ENCODE measurements around the gene UNC5C. TPM values are rescaled to one million over a fixed set of nuclear protein-coding genes. Genes with fewer than 3 reads are reported as not detected.
"Not testable (repeated sequence)": the region's sequence is repeated elsewhere in the genome, so short reads cannot be mapped to it uniquely, and the experiment has no call there.

UNC5C gene
- total RNA-seq, 2 donors from 2014 or later, result 5.3 to 10.0 TPM

DNA sequence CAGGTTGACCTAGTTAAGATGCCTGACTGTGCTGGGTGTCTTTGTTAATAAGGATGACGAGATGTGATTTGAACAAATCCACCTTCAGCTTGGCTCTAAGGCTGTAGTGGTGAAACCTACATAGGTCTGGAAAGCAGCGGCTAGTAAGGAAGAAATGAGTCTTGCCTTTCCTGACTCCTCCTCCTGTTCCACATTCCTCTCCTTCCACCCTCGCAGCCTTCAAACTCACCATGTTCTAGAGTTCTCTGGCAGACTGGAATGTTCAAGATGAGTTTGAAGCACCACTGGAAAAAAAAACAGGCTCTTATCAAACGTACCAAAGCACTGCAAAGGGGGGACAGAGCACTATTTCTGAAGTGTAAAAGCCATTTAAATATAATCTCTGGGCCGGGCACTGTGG is 395.6 kb downstream of the UNC5C start:
- Histone ChIP-seq H3K27me3 (replicated peaks; ENCODE audit: insufficient read depth) (no peaks in the 10 kb centered on the region), H3K4me3 (no peak overlapping the region), H3K36me3 (no peaks in the 10 kb centered on the region), H3K4me1 (ENCODE audit: control insufficient read depth in 1 of 2, low read depth in 2 of 2) (no peaks in the 10 kb centered on the region), H3K27ac (no peak overlapping the region), H3K9me3 (no peaks in the 10 kb centered on the region)
- ATAC-seq (ENCODE audit: insufficient number of reproducible peaks, low FRiP score, low read depth) (no peak), DNase-seq (ENCODE audit: low spot score) (no peak)
- no peak for TF ChIP-seq CTCF (IDR thresholded peaks at IDR 0.05)

- Histone ChIP-seq H3K9me3 (no peaks in the 10 kb centered on the region), H3K4me1 (ENCODE audit: control insufficient read depth in 1 of 2, low read depth in 2 of 2) (no peaks in the 10 kb centered on the region), H3K27me3 (replicated peaks; ENCODE audit: insufficient read depth) (no peaks in the 10 kb centered on the region), H3K36me3 (no peaks in the 10 kb centered on the region), H3K27ac (no peak overlapping the region), H3K4me3 (no peak overlapping the region)
- DNase-seq (ENCODE audit: low spot score) (no peak), ATAC-seq (ENCODE audit: insufficient number of reproducible peaks, low FRiP score, low read depth) (no peak)
- TF ChIP-seq CTCF (IDR thresholded peaks at IDR 0.05), result no peak
Measured at GRCh38 chr4:95151255-95151654, 397.5 kb downstream of the UNC5C start.

DNA sequence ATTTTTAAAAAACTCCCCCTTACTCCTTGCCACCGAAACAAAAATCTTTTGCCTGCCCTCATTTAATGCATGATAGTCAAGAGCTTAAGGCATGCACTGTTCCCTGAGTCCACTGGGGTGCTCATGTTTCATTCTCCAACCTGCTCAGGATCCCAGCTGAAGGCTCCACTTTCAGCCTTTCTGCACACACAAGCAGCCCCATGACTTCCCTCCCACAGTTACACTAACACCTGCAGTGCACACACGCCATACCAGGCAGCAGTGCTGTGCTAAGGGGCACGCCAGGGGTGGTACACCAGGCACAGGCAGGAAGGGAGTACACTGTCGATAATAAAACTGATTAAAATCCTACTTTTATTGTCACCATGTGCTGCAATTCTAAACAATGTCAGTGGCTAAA is 405.8 kb downstream of the UNC5C start:
- no peak for ATAC-seq (ENCODE audit: insufficient number of reproducible peaks, low FRiP score, low read depth)
- Histone ChIP-seq H3K27me3 (replicated peaks; ENCODE audit: insufficient read depth) (no peaks in the 10 kb centered on the region), H3K4me1 (ENCODE audit: control insufficient read depth in 1 of 2, low read depth in 2 of 2) (no peaks in the 10 kb centered on the region), H3K9me3 (no peaks in the 10 kb centered on the region), H3K4me3 (no peak overlapping the region), H3K36me3 (no peaks in the 10 kb centered on the region), H3K27ac (no peak overlapping the region)
- TF ChIP-seq CTCF (IDR thresholded peaks at IDR 0.05), result no peak
- no peak for DNase-seq (ENCODE audit: low spot score)

GRCh38 chr4:95141361-95141760 is 407.4 kb downstream of the UNC5C start:
- no peak overlapping the region for H3K27ac ChIP-seq

GRCh38 chr4:95139424-95139823 is 409.3 kb downstream of the UNC5C start:
- ATAC-seq (ENCODE audit: insufficient number of reproducible peaks, low FRiP score, low read depth); H3K4me3 ChIP-seq; H3K4me1 ChIP-seq (ENCODE audit: control insufficient read depth in 1 of 2, low read depth in 2 of 2); H3K36me3 ChIP-seq; H3K27me3 ChIP-seq (replicated peaks; ENCODE audit: insufficient read depth); H3K9me3 ChIP-seq; DNase-seq (ENCODE audit: low spot score); H3K27ac ChIP-seq: not testable (repeated sequence)

More at GRCh38 chr4:95141361-95141760, 407.4 kb downstream of the UNC5C start:
- no peak for TF ChIP-seq CTCF (IDR thresholded peaks at IDR 0.05)
- no peak for ATAC-seq (ENCODE audit: insufficient number of reproducible peaks, low FRiP score, low read depth)
- Histone ChIP-seq H3K4me1 (ENCODE audit: control insufficient read depth in 1 of 2, low read depth in 2 of 2) (no peaks in the 10 kb centered on the region), H3K9me3 (no peaks in the 10 kb centered on the region), H3K36me3 (no peaks in the 10 kb centered on the region), H3K27me3 (replicated peaks; ENCODE audit: insufficient read depth) (no peaks in the 10 kb centered on the region), H3K4me3 (no peak overlapping the region)
- DNase-seq (ENCODE audit: low spot score), result no peak

DNA sequence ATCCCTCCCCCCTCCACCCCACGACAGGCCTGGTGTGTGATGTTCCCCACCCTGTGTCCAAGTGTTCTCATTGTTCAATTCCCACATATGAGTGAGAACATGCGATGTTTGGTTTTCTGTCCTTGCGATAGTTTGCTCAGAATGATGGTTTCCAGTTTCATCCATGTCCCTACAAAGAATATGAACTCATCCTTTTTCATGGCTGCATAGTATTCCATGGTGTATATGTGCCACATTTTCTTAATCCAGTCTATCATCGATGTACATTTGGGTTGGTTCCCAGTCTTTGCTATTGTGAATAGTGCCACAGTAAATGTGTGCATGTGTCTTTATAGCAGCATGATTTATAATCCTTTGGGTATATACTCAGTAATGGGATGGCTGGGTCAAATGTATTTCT is 414.8 kb downstream of the UNC5C start:
- H3K27ac ChIP-seq; DNase-seq (ENCODE audit: low spot score); H3K36me3 ChIP-seq; H3K27me3 ChIP-seq (replicated peaks; ENCODE audit: insufficient read depth); H3K9me3 ChIP-seq; H3K4me3 ChIP-seq; ATAC-seq (ENCODE audit: insufficient number of reproducible peaks, low FRiP score, low read depth): not testable (repeated sequence)
- peaks cover 8 to 12% of the 10 kb centered on the region in 2 donors for H3K4me1 ChIP-seq (ENCODE audit: control insufficient read depth in 1 of 2, low read depth in 2 of 2)

Measured in thoracic aorta (tissue), 2 donors.